HL-60/S4 treated with phorbol 12-myristate 13-acetate at 8.2 ng/mL for 4 days and 3 days (cell line): ENCODE results near the gene TMEM81.

Experiments
- in situ Hi-C: fragments of 300-500 bp; cut with MboI; formaldehyde crosslinking; loops from 2 replicates; pipeline ENCODE4 v1.15.0; 2022; ENCODE audit warnings: low sequenced_read_pairs

The TMEM81 gene, protein sequence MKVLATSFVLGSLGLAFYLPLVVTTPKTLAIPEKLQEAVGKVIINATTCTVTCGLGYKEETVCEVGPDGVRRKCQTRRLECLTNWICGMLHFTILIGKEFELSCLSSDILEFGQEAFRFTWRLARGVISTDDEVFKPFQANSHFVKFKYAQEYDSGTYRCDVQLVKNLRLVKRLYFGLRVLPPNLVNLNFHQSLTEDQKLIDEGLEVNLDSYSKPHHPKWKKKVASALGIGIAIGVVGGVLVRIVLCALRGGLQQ

GRCh38 chr1:205084360-205084759 lies at the start of gene TMEM81:
TMEM81 (minus strand) TSS chr1:205084460; CDS start chr1:205084320, 140 bp downstream.
- in situ Hi-C loops, result no loop called here

DNA sequence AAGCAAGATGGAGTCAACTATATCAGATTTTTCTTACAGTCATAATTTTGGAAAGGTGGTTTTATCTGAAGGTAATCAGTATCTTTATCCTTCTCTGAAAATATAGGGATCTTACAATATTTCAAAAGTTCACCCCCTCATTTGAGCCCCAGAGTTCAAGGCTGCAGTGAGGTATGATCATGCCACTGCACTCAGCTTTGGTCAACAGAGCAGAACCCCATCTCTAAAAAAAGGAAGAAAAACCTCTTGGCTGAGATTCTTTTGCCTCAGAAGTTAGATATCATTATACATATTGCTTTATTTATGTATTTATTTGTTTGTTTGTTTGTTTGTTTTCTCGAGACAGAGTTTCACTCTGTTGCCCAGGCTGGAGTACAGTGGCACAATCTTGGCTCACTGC lies 49.0 kb upstream of the TMEM81 start:
- in situ Hi-C loops, result no loop called here

GRCh38 chr1:205129447-205130029 lies 45.3 kb upstream of the TMEM81 start:
- in situ Hi-C loops, result no loop called here

GRCh38 chr1:205128050-205128449 lies 43.8 kb upstream of the TMEM81 start:
- in situ Hi-C loops, result no loop called here

- in situ Hi-C loops, result no loop called here
Measured at GRCh38 chr1:205127646-205128045, 43.4 kb upstream of the TMEM81 start.

GRCh38 chr1:205124726-205125125 lies 40.5 kb upstream of the TMEM81 start:
- in situ Hi-C loops, result no loop called here

DNA sequence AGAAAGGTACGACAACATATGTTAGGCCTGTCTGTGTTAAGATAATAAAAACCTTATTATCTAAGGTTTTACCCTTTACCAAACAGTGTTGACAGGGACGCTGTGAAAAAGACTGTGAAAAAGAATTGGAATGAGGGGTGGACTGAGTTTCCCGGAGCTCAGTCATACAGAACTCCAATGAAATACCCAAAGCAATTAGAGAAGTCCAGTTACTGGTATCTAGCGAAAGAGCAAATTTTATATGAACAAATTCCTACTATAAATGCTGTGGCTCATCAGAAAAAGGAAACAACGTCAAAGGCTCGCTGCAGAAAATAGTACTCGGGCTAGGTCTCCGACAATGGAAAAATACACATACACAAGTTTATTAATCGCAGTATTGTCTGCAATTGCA lies 38.2 kb upstream of the TMEM81 start:
- in situ Hi-C loops, result no loop called here

DNA sequence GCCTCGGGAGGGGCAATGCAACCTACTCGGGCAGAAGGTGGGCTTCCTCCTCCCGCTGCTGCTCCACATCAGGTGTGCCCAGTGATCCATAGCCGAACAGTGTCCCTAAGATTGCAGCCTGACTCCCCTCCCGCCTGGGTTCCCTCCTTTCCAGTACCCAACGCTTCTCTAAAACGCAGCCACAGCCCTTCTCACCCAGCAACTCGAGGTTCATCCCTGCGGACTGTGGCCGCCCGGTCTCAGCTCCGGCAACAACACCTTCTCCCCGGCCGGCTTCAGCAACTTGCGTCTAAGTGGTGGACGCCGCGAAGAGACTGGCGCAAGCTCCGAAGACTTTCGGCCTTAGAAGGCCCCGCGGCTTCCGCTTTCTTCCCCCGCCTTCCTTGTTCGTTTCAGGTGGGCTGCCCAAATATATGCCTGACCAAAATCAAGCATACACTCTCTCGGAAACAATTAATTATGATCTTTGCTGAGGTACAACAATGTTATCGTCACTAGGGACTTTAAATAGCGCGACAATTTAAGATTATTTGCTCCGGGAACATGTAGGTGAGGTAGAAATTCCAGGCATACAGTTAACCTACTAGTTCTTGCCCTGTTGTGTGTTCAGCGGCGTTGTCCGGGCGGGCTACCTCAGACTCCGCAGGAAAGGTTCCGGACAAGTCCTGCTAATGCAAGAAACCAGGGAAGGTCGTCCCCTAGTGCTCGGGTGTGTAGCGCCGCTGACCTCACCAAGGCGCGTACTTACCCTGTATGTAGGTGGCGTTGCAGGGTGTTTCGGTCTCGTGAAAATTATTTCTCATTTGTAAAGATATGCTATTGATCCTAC lies 37.6 kb upstream of the TMEM81 start, which contains the start of gene RBBP5:
TSS of gene RBBP5 (minus strand) at position 319 of the 829 bp plus-strand sequence. CDS start at position 214, 105 bp downstream.
- in situ Hi-C loops, result no loop called here

- in situ Hi-C loops, result no loop called here
Measured at GRCh38 chr1:205118752-205119151, 34.5 kb upstream of the TMEM81 start.

GRCh38 chr1:205111354-205111753 lies 27.1 kb upstream of the TMEM81 start:
- in situ Hi-C loops, result no loop called here

DNA sequence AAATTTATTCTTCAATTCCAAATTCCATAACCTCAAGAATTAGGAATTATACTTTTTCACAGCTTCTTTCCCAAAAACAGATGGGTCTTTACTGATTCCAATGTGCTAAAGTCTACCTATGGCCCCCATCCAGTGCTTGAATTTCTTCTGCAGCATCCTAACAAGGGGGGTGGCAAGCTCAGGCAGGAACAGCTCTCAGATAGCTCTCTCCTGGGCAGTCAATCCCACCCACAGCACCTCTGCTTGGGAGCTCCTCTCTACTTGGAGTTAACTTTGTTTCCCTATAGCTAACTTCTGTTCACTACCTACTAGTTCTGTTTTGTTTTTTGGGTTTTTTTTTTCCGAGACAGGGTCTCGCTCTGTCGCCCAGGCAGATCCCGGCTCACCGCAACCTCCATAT lies 25.5 kb upstream of the TMEM81 start:
- in situ Hi-C loops, result no loop called here

DNA sequence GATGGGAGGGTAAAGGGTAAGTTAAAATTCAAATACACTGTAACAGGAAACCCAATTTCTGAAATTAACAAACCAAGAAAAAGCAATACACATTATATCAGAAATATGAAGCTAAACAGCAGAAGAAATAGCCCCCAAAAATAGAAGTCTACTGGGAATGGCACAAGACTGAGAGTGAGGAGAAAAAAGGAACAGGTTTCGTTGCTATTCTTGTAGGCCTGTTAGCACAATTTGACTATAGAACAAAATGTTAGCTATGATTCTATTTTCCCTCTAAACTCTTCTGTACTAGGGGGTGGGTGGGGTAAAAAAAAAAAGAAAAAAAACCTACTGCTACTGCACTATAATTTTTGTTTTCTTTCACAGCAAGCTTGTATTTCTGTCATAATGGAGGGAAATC lies 25.0 kb upstream of the TMEM81 start:
- in situ Hi-C loops, result no loop called here

DNA sequence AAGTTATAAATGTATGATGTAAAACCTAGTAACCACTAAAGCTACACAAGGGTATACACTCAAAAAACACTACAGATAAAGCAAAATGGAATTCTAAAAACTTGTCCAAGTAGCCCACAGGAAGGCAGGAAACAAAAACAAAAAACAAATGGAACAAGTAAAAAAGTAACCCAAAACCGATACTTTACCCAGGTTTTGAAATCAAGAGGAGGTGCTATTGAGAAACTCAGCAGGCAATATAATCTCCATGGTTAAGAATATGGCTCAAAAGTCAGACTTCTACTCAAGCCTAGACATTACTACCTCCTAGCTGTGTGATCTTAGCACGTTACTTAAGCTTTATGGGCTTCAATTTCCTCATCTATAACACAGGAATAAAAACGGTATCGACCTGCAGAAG lies 24.2 kb upstream of the TMEM81 start:
- in situ Hi-C loops, result no loop called here

- in situ Hi-C loops, result no loop called here
Measured at GRCh38 chr1:205107327-205107726, 23.1 kb upstream of the TMEM81 start.

DNA sequence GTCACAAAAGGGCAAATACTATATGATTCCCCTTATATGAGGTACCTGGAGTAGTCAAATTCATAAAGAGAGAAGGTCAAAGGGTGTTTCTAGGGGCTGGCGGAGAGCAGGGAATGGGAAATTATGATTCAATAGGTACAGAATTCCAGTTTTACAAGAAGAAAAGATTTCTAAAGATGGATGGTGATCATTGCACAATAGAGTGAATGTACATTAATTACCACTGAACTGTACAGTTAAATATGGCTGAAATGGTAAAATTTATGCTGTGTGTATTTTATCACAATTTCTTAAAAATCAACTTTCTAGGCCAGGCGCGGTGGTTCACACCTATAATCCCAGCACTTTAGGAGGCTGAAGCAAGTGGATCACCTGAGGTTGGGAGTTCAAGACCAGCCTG lies 18.1 kb upstream of the TMEM81 start:
- in situ Hi-C loops, result no loop called here

- in situ Hi-C loops, result no loop called here
Measured at GRCh38 chr1:205098242-205098641, 14.0 kb upstream of the TMEM81 start.

DNA sequence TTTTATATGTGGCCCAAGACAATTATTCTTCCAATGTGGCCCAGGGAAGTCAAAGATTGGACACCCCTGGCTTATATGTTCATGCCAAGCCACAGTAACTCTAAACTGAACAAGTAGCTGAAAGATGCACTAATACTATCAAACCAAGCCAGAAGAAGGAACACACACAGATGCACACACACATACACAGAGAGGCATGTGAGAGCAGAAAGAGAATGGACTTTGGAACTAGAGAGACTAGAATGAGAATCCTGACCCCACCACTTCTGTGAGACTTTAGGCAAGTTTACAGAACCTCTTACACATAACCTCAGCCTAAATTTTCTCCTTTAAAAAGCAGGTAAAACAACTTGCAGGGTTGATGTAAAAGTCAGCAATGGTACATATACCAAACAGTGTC lies 11.2 kb upstream of the TMEM81 start:
- in situ Hi-C loops, result no loop called here

DNA sequence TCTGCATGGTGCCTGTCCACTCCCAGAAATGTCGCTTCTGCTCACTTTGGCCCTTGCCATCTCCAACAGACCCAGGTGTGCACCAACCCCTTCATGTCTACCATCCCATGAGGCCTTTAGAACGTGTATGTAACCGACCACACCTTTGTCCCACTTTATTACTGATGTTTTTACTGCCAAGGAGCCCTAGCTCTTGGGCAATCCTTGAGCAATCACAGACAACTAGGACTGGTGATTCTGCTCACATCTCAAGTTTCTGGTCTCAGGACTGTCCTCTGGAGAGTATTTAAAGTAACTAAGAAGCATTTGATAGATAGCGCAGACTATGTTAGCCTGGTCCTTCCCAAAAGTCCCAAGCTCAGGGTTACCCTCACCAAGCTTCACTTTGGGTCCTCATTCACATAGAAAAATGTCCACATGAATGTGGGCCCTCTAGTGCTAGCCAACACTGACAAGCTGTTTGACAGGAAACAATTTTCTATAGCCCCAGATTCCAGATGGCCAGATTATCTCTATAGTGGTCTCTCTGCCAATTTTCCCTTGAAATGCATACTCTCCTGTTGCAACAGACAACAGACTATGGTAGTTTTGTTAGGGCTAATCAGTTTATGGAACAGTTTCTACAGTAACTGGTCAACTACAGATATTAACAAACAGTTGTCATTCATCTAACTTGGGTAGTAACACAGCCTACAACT lies 6.9 kb upstream of the TMEM81 start:
- in situ Hi-C loops, result no loop called here

- in situ Hi-C loops, result no loop called here
Measured at GRCh38 chr1:205088341-205088740, 4.1 kb upstream of the TMEM81 start.

DNA sequence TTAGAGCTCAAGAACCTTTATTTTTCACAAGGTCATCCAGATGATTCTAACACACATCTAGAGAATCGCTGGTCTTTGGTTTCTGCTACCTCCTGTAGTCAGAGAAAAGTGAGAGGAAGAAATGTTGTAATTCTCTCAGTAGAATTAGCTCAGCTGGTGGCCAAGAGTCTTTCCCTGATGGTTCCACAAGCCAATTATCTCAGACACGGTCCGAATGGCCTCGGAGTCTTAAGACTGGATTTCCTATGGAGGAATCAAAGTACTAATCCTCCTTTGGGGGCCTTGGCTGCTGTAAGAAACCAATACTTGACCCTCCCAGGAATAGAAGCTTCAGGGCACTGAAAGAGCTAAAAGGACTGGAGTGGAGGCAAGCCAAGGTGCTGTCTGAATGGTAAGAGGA lies 1.8 kb downstream of the TMEM81 start:
- in situ Hi-C loops, result no loop called here

- in situ Hi-C loops, result no loop called here
Measured at GRCh38 chr1:205077934-205078311, 6.3 kb downstream of the TMEM81 start.
